ENCODE data around the gene ADPRH. TPM values are rescaled to one million over a fixed set of nuclear protein-coding genes. Genes with fewer than 3 reads are reported as not detected.
"Not testable (repeated sequence)": the region's sequence is repeated elsewhere in the genome, so short reads cannot be mapped to it uniquely, and the experiment has no call there.

ADPRH gene
- not detected in 2 replicates for total RNA-seq (2014; rRNA removed; shearing (Covaris generic))

DNA sequence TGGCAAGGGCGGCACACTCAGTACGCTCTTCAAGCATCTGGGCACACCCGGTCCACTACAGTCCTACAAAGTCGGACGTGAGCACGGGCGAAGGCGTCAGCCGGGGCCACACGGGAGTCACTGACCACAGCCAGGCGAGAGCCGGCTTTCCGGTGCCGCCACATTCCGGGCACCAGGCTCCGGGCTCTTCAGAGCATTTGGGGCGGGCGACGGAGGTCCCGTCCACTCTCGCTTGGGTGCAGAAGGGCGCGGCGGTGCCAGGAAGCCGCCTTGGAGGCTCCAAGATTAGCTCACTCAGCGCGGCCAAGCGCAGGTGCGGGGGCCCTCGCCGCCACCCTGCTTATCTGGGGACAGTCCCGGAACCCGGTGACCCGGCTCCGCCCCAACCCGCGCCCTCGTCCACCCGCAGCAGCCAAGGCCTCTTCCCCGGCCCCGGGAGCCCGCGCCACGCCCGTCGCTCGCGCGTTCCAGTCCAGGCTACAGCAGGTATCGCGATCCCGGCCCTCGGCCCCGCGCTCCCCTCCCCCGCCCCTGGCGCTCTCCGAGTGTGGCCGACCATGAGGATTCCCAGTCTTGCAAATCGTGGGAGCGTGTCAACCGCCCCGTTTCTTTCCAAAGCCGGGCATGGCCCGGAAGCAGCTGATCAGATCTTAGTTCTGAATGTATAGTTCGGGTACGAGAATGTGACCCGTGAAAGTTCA is at the start of gene ADPRH:
Gene ADPRH, plus strand, starts transcription at position 127 of the 701 bp plus-strand sequence. CDS start 2,678 bp downstream, outside the sequence.
- no peak for DNase-seq (ENCODE audit: low spot score)

DNA sequence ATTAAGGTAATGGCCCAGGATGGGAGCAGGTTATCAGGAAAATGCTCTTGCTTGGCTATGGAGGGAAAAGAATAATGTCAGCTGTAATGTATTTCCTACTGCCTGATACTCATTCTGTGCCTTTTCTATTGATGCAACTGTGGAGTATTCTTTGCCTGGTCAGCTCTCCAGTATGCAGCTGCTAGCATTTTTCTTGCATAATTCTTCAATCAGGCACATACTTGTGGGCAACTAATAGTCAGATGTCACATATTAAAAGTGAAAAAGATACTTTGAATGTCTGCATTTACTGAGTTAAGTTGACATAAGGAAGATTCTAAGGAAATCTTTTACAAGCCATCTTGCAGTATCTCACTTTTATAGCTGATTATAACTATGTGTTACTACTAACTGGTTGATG is 49.4 kb upstream of the ADPRH start:
- no peak for DNase-seq (ENCODE audit: low spot score)

DNA sequence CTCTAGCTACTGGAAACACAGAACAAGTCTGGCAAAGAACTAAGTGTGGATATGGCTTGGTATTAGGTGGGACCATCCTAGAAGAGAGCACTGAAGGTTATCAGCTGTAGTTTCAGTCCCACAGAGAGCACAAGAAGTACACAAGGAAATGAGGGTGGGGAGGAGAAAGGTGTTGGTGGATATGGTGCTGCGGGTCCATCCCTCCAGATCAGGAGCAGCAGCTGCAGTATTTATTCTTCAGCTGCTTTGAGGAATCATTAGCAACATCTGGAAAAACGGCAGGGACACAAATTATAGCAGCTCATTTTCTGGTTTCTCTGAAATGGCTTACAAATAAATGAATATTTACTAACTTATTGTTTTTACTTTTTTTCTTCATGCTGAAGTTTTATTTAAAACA is 48.8 kb upstream of the ADPRH start:
- DNase-seq (ENCODE audit: low spot score), result no peak

GRCh38 chr3:119531151-119531550 is 48.1 kb upstream of the ADPRH start:
- DNase-seq (ENCODE audit: low spot score), result no peak

DNA sequence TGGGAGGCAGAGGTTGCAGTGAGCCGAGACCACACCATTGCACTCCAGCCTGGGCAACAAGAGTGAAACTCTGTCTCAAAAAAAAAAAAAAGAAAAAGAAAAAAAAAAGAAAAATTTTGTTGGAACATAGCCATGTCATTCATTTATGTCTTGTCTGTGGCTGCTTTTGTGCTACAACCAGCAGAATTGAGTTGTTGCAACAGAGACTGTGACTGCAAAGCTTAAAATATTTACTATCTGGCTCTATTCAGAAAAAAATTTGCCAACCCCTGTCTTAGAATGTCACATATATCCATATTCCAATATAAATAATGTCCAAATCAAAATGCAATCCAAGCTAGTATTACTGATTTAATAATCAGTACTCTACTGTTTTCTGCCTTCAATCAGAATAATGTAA is 45.0 kb upstream of the ADPRH start:
- DNase-seq (ENCODE audit: low spot score), result no peak

DNA sequence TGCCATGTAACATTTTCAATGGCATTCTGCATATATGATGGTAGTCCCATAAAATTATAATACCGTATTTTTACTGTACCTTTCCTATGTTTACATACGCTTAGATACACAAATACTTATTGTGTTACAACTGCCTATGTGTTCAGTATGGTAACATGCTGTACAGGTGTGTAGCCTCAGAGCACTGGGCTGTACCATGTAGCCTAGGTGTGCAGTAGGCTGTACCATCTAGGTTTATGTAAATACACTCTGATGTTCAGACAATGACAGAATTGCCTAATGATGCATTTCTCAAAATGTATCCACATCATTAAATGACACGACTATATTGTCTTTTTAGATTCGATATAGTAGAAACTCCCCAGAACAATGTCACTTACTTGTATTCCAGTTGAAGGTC is 42.5 kb upstream of the ADPRH start:
- DNase-seq (ENCODE audit: low spot score), result no peak

- no peak for DNase-seq (ENCODE audit: low spot score)
Observed at GRCh38 chr3:119538772-119539171, 40.5 kb upstream of the ADPRH start.

GRCh38 chr3:119541547-119541946 is 37.7 kb upstream of the ADPRH start:
- DNase-seq (ENCODE audit: low spot score), result no peak

- DNase-seq (ENCODE audit: low spot score), result no peak
Observed at GRCh38 chr3:119542168-119542767, 37.0 kb upstream of the ADPRH start.

- no peak for DNase-seq (ENCODE audit: low spot score)
Observed at GRCh38 chr3:119543147-119543546, 36.1 kb upstream of the ADPRH start.

- no peak for DNase-seq (ENCODE audit: low spot score)
Observed at GRCh38 chr3:119547227-119547626, 32.1 kb upstream of the ADPRH start.

DNA sequence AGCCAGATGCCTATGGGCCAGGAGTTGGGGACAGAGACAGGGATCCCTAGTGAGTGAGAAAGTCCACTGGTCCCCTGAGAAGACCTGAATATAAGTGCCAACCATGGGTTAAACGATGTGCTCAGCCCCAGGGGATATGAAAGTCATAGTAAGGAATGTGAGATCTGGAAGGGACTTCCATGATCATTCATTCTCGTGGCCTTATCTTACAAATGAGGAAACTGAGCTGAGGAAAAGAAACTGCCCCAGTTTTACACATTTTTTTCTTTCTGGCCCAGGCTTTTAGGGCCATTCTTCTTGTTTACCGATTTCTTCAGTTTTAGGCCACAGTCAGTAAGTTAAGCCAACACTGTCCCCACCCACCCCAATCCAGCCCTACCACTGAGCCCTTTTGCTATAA is 31.0 kb upstream of the ADPRH start:
- no peak for DNase-seq (ENCODE audit: low spot score)

GRCh38 chr3:119550192-119550910 is 28.9 kb upstream of the ADPRH start:
- DNase-seq (ENCODE audit: low spot score), result no peak

DNA sequence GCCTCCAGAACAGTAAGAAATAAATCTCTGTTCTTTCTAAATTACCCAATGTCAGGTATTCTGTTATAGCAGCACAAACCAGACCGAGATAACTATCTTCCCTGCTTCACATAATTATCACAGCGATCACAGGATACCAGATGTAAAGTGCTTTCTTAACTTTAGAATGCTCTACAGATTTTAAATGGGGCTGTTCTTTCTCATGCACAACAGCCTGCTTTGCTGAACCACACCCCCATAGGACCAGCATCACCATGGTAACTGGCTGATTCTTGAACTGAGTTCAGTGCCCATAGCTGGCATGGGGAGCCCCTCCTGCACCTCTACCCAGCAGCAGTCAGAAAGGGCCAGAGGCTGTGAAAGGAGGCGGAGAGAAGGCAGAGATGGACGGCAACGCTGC is 27.7 kb upstream of the ADPRH start:
- no peak for DNase-seq (ENCODE audit: low spot score)

GRCh38 chr3:119552928-119553327 is 26.4 kb upstream of the ADPRH start:
- DNase-seq (ENCODE audit: low spot score), result not testable (repeated sequence)

DNA sequence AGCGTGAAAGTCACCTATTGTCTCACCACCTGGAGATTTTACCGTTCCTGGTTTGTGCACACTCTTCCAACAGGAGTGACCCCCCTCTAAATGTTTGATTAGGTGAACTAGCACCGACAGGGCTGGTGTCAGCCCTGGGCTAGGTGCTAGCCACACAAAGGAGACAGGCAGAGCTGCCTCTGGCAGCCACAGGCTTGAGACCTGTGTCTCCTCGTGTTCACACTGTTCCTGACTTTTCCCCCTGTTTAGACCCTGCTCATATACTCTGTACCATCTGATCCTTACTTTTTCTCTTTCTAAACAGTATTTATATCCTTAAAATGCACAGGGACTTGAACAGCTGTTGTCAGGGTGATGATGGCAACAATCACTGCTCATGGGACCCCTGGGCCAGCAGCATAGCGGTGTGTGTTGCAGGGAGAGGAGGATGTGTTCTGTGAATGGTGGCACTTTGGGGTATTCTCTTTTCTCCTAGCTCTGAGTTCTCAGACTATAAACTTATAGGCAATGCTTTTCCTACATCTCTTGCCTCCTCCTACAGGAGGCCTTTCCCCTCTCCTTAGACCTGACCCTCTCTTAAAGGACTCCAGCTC is 25.4 kb upstream of the ADPRH start:
- no peak for DNase-seq (ENCODE audit: low spot score)

- DNase-seq (ENCODE audit: low spot score), result no peak
Observed at GRCh38 chr3:119555309-119555735, 24.0 kb upstream of the ADPRH start.

- no peak for DNase-seq (ENCODE audit: low spot score)
Observed at GRCh38 chr3:119555929-119556328, 23.4 kb upstream of the ADPRH start.

GRCh38 chr3:119557192-119557876 is 22.0 kb upstream of the ADPRH start:
- DNase-seq (ENCODE audit: low spot score), result no peak

GRCh38 chr3:119557877-119558269 is 21.4 kb upstream of the ADPRH start:
- no peak for DNase-seq (ENCODE audit: low spot score)

DNA sequence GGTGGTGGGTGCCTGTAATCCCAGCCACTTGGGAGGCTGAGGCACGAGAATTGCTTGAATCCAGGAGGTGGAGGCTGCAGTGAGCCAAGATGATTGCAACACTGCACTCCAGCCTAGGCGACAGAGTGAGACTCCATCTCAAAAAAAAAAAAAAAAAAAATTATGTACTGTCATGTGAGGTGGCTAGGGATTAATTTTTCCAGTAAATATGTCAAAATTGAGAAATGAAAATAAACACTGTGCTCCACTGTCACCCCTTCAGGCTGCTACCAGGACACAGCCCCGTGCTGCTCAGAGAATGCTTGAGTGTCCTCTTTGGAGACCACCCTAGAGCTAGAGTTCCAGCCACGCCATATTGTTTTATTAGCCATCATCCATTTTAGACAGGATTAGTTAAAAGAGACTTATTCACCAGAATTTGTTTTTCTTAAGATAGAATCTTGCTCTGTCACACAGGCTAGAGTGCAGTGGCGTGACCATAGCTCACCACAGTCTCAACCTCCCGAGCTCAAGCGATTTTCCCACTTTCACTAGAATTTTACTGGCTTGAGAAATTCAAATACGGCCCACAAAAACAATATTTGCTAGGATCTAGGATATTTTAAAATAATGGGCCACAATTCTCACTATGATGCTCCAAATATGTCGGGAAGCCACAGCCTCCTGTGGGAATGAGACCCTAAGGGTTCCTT is 20.5 kb upstream of the ADPRH start:
- no peak for DNase-seq (ENCODE audit: low spot score)
